OCI-LY7 (cell line): ENCODE results near the gene ASB17.

ENCODE experiments used
- EZH2phosphoT487 ChIP-seq: fragments of 200-600 bp; sonication (generic); IDR thresholded peaks from 2 replicates; pipeline ENCODE4 v1.6.1; 2018; ENCODE audit warnings: low read depth, borderline replicate concordance, mild to moderate bottlenecking, mixed run types, antibody characterized with exemption, low read length, moderate library complexity, mixed read lengths
- TF ChIP-seq, protein P1 (sequence below): fragments of 200-600 bp; sonication (generic); conservative IDR thresholded peaks from 2 replicates; pipeline ENCODE4 v1.5.1; 2014; ENCODE audit warnings: mild to moderate bottlenecking, antibody characterized with exemption, low read length, moderate library complexity, mixed read lengths

- TF ChIP-seq, protein P1, sequence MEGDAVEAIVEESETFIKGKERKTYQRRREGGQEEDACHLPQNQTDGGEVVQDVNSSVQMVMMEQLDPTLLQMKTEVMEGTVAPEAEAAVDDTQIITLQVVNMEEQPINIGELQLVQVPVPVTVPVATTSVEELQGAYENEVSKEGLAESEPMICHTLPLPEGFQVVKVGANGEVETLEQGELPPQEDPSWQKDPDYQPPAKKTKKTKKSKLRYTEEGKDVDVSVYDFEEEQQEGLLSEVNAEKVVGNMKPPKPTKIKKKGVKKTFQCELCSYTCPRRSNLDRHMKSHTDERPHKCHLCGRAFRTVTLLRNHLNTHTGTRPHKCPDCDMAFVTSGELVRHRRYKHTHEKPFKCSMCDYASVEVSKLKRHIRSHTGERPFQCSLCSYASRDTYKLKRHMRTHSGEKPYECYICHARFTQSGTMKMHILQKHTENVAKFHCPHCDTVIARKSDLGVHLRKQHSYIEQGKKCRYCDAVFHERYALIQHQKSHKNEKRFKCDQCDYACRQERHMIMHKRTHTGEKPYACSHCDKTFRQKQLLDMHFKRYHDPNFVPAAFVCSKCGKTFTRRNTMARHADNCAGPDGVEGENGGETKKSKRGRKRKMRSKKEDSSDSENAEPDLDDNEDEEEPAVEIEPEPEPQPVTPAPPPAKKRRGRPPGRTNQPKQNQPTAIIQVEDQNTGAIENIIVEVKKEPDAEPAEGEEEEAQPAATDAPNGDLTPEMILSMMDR: no peak
- no peak for TF ChIP-seq EZH2phosphoT487
Observed at GRCh38 chr1:75950176-75950575, 18.0 kb upstream of the ASB17 start.
